Right renal cortex interstitium (tissue), 3 donors: ENCODE results near the gene CRY1. TPM values are rescaled to one million over a fixed set of nuclear protein-coding genes. Genes with fewer than 3 reads are reported as not detected.

Experiments
- polyA plus RNA-seq, 3 donors: library from polyadenylated mRNA; unstranded; fragments of 120-200 nt; gene quantifications; one replicate each; pipeline ENCODE4 v1.2.1, GENCODE V29; 2013; ENCODE audit not compliant: insufficient read length in 3 of 3

CRY1 gene
- polyA plus RNA-seq, 3 donors: 28.5 to 32.2 (median 30.8) TPM

Other genes with a start within 250 kb of the CRY1 start
- 10 to 100 TPM; 78.9 to 83.4 (median 80.9) TPM for gene TMEM263, start 137.6 kb downstream of the CRY1 start, polyA plus RNA-seq
- gene MTERF2, start 106.4 kb downstream of the CRY1 start, polyA plus RNA-seq: 10 to 100 TPM; 28.6 to 34.2 (median 33.9) TPM